HepG2 (cell line): ENCODE data around the gene DENND5A. TPM values are rescaled to one million over a fixed set of nuclear protein-coding genes. Genes with fewer than 3 reads are reported as not detected.

Experiments used
- ATAC-seq: fragments of 200-7000 bp; cut with Tn5 transposase; 3 replicates; pipeline ENCODE4 v1.9.1; 2020; ENCODE audit warnings: mild to moderate bottlenecking, moderate library complexity
- BruUV-seq: library from RNA; stranded (reverse); fragments of 400-500 nt; replicated peaks from 2 replicates; lab custom pipeline; 2021; lab: Mats Ljungman, UMichigan
- CTCF ChIA-PET: fragments of 300-600 bp; formaldehyde crosslinking; extraction: SDS; loops from one replicate; lab custom pipeline; 2021; ENCODE audit warnings: low total read pairs, inconsistent platforms, low intra/inter-chr PET ratio; lab: Yijun Ruan, JAX
- POLR2A ChIA-PET: fragments of 350-600 bp; sonication (Branson Sonifier 250); formaldehyde crosslinking; loops from one replicate; lab custom pipeline; 2020; ENCODE audit warnings: antibody characterized with exemption, inconsistent platforms; lab: Yijun Ruan, JAX
- DNase-seq: peaks from one replicate; pipeline ENCODE4 v3.0.0-alpha.2; 2015; ENCODE audit warnings: low spot score
- FAIRE-seq: peaks from 3 replicates; lab custom pipeline; 2011; peaks lifted over from hg19 to GRCh38; lab: Jason Lieb, UNC
- H2AFZ ChIP-seq: one replicate; pipeline ENCODE4 v1.6.1; 2011; ENCODE audit warnings: low read length, inconsistent platforms
- H3K27ac ChIP-seq: fragments of 300-600 bp; 3 replicates; pipeline ENCODE4 v1.8.0; 2011; ENCODE audit warnings: mixed run types, mild to moderate bottlenecking, mixed read lengths, low read length, inconsistent platforms; ENCODE audit not compliant: insufficient read depth; ENCODE audit errors: extremely low read length
- H3K27me3 ChIP-seq, 2 experiments: fragments of 200-600 bp in 1 of 2; 2 replicates in 1 of 2; 3 replicates in 1 of 2; pipeline versions ENCODE4 v1.6.0 to v1.8.0; 2011; ENCODE audit warnings: low read length in 2 of 2, mild to moderate bottlenecking in 2 of 2, moderate library complexity in 2 of 2, inconsistent platforms in 1 of 2; ENCODE audit not compliant: insufficient read depth in 2 of 2, control insufficient read depth in 1 of 2
- H3K36me3 ChIP-seq, 2 experiments: fragments of 200-600 bp in 1 of 2; replicated peaks in 1 of 2; 2 replicates in 1 of 2; 3 replicates in 1 of 2; pipeline versions ENCODE4 v1.5.1 to v1.8.0; 2011; ENCODE audit warnings: low read length in 2 of 2, inconsistent platforms in 1 of 2; ENCODE audit not compliant: insufficient read depth in 2 of 2, control insufficient read depth in 1 of 2
- H3K4me1 ChIP-seq: 2 replicates; pipeline ENCODE4 v1.5.1; 2012; ENCODE audit warnings: low read length, inconsistent platforms; ENCODE audit not compliant: insufficient read depth
- H3K4me2 ChIP-seq: 2 replicates; pipeline ENCODE4 v1.6.0; 2011; ENCODE audit warnings: low read depth, low read length, inconsistent platforms
- H3K4me3 ChIP-seq, 3 experiments: fragments of 200-600 bp in 1 of 3; sonication (generic), shearing (Covaris generic) in 1 of 3; replicated peaks in 1 of 3; 2 replicates each; pipeline ENCODE4 v1.5.1; 2011 to 2016; ENCODE audit warnings: low read length in 3 of 3, inconsistent platforms in 2 of 3, low read depth in 2 of 3, mild to moderate bottlenecking in 2 of 3, control low read depth in 1 of 3, mixed read lengths in 1 of 3; ENCODE audit not compliant: insufficient read depth in 1 of 3
- H3K79me2 ChIP-seq: one replicate; pipeline ENCODE4 v1.6.1; 2011; ENCODE audit warnings: low read length, inconsistent platforms; ENCODE audit not compliant: insufficient read depth
- H3K9ac ChIP-seq: 2 replicates; pipeline ENCODE4 v1.6.0; 2011; ENCODE audit warnings: mild to moderate bottlenecking, low read depth, low read length, inconsistent platforms; ENCODE audit not compliant: insufficient read depth
- H3K9me3 ChIP-seq: 2 replicates; pipeline ENCODE4 v1.5.1; 2012; ENCODE audit warnings: mild to moderate bottlenecking, low read length
- H4K20me1 ChIP-seq: 2 replicates; pipeline ENCODE4 v1.6.0; 2011; ENCODE audit warnings: inconsistent platforms, mild to moderate bottlenecking, low read length, moderate library complexity; ENCODE audit not compliant: insufficient read depth
- AHR ChIP-seq: IDR thresholded peaks from 2 replicates; pipeline ENCODE4 v1.6.1; 2018; ENCODE audit warnings: missing genetic modification reagents, missing compliant biosample characterization
- BRCA1 ChIP-seq: sonication (generic); formaldehyde crosslinking; IDR thresholded peaks from 2 replicates; pipeline ENCODE4 v1.4.0; 2020; ENCODE audit warnings: missing genetic modification reagents
- ETV6 ChIP-seq: sonication (generic); formaldehyde crosslinking; conservative IDR thresholded peaks from 2 replicates; pipeline ENCODE4 v1.4.0; 2020; ENCODE audit warnings: missing genetic modification reagents
- FOXM1 ChIP-seq: sonication (generic); formaldehyde crosslinking; IDR thresholded peaks from 2 replicates; pipeline ENCODE4 v1.5.0; 2020; ENCODE audit warnings: missing genetic modification reagents
- GTF3A ChIP-seq: sonication (generic); formaldehyde crosslinking; conservative IDR thresholded peaks from 2 replicates; pipeline ENCODE4 v1.4.0; 2020; ENCODE audit warnings: mild to moderate bottlenecking, missing genetic modification reagents
- HMG20B ChIP-seq: conservative IDR thresholded peaks from 2 replicates; pipeline ENCODE4 v1.6.1; 2016; ENCODE audit warnings: missing genetic modification reagents, missing compliant biosample characterization
- KAT7 ChIP-seq: IDR thresholded peaks from 2 replicates; pipeline ENCODE4 v1.6.1; 2018; ENCODE audit warnings: borderline replicate concordance, missing compliant biosample characterization
- KDM1A ChIP-seq: IDR thresholded peaks from 2 replicates; pipeline ENCODE4 v1.6.1; 2016; ENCODE audit warnings: missing compliant biosample characterization
- KDM6A ChIP-seq: IDR thresholded peaks from 2 replicates; pipeline ENCODE4 v1.6.1; 2016; ENCODE audit warnings: low read depth
- MAF1 ChIP-seq: sonication (generic); formaldehyde crosslinking; IDR thresholded peaks from 2 replicates; pipeline ENCODE4 v1.5.0; 2020; ENCODE audit warnings: missing genetic modification reagents, borderline replicate concordance
- MATR3 ChIP-seq: sonication (generic); formaldehyde crosslinking; IDR thresholded peaks from 2 replicates; pipeline ENCODE4 v1.4.0; 2020; ENCODE audit warnings: missing genetic modification reagents
- RFX5 ChIP-seq: IDR thresholded peaks from 2 replicates; pipeline ENCODE4 v1.6.1; 2011; ENCODE audit warnings: low read depth, low read length, improper control_type of control experiment
- TCF7L2 ChIP-seq: IDR thresholded peaks from 2 replicates; pipeline ENCODE4 v1.6.1; 2011; ENCODE audit warnings: mild to moderate bottlenecking, low read depth, low read length, moderate library complexity
- ZNF12 ChIP-seq: sonication (generic); formaldehyde crosslinking; IDR thresholded peaks from 2 replicates; pipeline ENCODE4 v1.5.0; 2020; ENCODE audit warnings: missing genetic modification reagents
- ZNF260 ChIP-seq: sonication (generic); formaldehyde crosslinking; IDR thresholded peaks from 2 replicates; pipeline ENCODE4 v1.4.0; 2020; ENCODE audit warnings: missing genetic modification reagents, low read depth, mild to moderate bottlenecking, borderline replicate concordance
- ZNF567 ChIP-seq: sonication (generic); formaldehyde crosslinking; IDR thresholded peaks from 2 replicates; pipeline ENCODE4 v1.8.1; 2023; ENCODE audit warnings: mild to moderate bottlenecking, missing genetic modification reagents, borderline replicate concordance
- ZNF678 ChIP-seq: sonication (generic); formaldehyde crosslinking; IDR thresholded peaks from 2 replicates; pipeline ENCODE4 v1.4.0; 2020; ENCODE audit warnings: mild to moderate bottlenecking, missing genetic modification reagents
- ZNF782 ChIP-seq: sonication (generic); formaldehyde crosslinking; IDR thresholded peaks from 2 replicates; pipeline ENCODE4 v1.4.0; 2020; ENCODE audit warnings: missing genetic modification reagents, mild to moderate bottlenecking, borderline replicate concordance
- WGBS: methylation state at CpG from one replicate; pipeline ENCODE4 v1.1.6; 2017; ENCODE audit warnings: low lambda C conversion rate; 5-methylcytosine and 5-hydroxymethylcytosine counted together
- in situ Hi-C: cut with HindIII; loops from 2 replicates; pipeline ENCODE4 v1.10.0; 2017; ENCODE audit warnings: low pct_unique_long_range_greater_than_20kb; ENCODE audit not compliant: extremely low pct_ligation_motif_present
- intact Hi-C: fragments of 100-400 bp; cut with micrococcal nuclease; formaldehyde crosslinking; loops from one replicate; pipeline ENCODE4 v1.10.0; 2022; ENCODE audit not compliant: unreplicated experiment
- polyA plus RNA-seq, 8 experiments: library from polyadenylated mRNA; depleted of rRNA in 3 of 8; stranded (reverse) in 7 of 8; unstranded in 1 of 8; fragments of >200 nt; fragmentation: Illumina TruSeq in 4 of 8; extraction: Trizol in 4 of 8; gene quantifications; 2 replicates each; pipeline versions ENCODE4 v1.2.1 to v1.2.3, GENCODE V29; 2011 to 2016; ENCODE audit warnings: low read depth in 4 of 8, missing spikeins in 1 of 8, mixed read lengths in 1 of 8; ENCODE audit not compliant: insufficient read depth in 1 of 8
- total RNA-seq, 5 experiments: library from RNA; depleted of rRNA; stranded (reverse); fragments of >200 nt; fragmentation: Illumina TruSeq; extraction: Trizol; gene quantifications; 2 replicates each; pipeline ENCODE4 v1.2.3, GENCODE V29; 2016; ENCODE audit warnings: low read depth in 1 of 5
- TF ChIP-seq, protein P1 (sequence below): sonication (generic); formaldehyde crosslinking; IDR thresholded peaks from 2 replicates; pipeline ENCODE4 v1.4.0; 2020; ENCODE audit warnings: missing genetic modification reagents

DENND5A gene
- total and polyA plus RNA-seq, 2 of the 13 experiments (the other 11 are each of a cell fraction or from before 2014, with no cell fraction given): 63.3 to 145 TPM

DNA sequence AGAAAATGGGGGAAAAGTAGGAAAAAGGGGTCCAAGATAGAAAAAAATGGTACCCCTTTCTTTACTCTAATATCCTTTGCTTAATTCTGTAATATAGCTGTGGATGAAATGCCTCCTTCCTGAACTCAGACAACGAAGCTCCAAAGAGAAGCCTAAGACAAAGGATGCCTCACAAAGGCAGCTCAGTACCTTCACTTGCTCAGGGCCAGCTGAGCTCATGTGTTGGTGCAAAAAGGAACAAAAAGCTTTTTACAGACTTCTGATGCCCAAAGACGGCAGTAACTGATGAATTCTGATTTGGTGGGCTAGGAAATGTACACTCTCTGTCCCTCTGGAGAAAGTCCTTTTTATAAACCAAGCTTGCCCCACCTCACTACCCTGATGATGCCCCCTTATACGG, 77.5 kb downstream of the DENND5A start:
- no peak overlapping the region for H3K27ac ChIP-seq
- CTCF ChIA-PET: no interaction called here
- in situ Hi-C loops: no loop called here
- no peaks in the 10 kb centered on the region for H3K79me2 ChIP-seq
- FAIRE-seq: no peak
- TF ChIP-seq ZNF260 (no peak), HMG20B (no peak), AHR (CRISPR knock-in tag) (no peak), RFX5 (no peak), TCF7L2 (no peak), KDM6A (CRISPR knock-in tag) (no peak), BRCA1 (CRISPR knock-in tag) (no peak), ZNF782 (CRISPR knock-in tag) (no peak), MAF1 (no peak), KAT7 (no peak), GTF3A (CRISPR knock-in tag) (no peak), ZNF12 (no peak), KDM1A (CRISPR knock-in tag) (no peak), FOXM1 (no peak), ZNF678 (CRISPR knock-in tag) (no peak), MATR3 (CRISPR knock-in tag) (no peak), ZNF567 (CRISPR knock-in tag) (no peak), ETV6 (no peak)
- TF ChIP-seq, protein P1, sequence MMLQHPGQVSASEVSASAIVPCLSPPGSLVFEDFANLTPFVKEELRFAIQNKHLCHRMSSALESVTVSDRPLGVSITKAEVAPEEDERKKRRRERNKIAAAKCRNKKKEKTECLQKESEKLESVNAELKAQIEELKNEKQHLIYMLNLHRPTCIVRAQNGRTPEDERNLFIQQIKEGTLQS (CRISPR knock-in tag): no peak
- TF ChIP-seq, all 625 proteins: peak for 0
- Histone ChIP-seq H2AFZ (no peak overlapping the region), H3K27me3 (no peaks in the 10 kb centered on the region), H3K4me2 (no peak overlapping the region), H3K36me3 (peaks cover 0 to 25% of the 10 kb centered on the region in 2 experiments; a peak in 4 of 5 replicates), H3K9me3 (no peaks in the 10 kb centered on the region), H3K9ac (no peak overlapping the region), H4K20me1 (no peaks in the 10 kb centered on the region), H3K4me3 (no peak overlapping the region), H3K4me1 (no peaks in the 10 kb centered on the region)
- BruUV-seq: no TSS peak
- 92% methylated on average over 3 of the region's 3 CpGs for WGBS
- DNase-seq (no peak), ATAC-seq (no peak)
- POLR2A ChIA-PET: no interaction called here
- intact Hi-C loops: no loop called here
